Fibroblast of lung (primary cell): ENCODE measurements around the gene ADORA1.

ENCODE experiments used
- EZH2 ChIP-seq: IDR thresholded peaks from 2 replicates; pipeline ENCODE4 v1.5.1; 2012; ENCODE audit warnings: low read length, control low read depth, mild to moderate bottlenecking; ENCODE audit errors: missing control alignments
- TF ChIP-seq, protein P1 (sequence below), 2 donors: IDR thresholded peaks in 1 of 2; conservative IDR thresholded peaks in 1 of 2; 1 replicate in 1 of 2; 2 replicates in 1 of 2; pipeline ENCODE4 v1.5.1; 2011 to 2012; ENCODE audit warnings: low read length in 2 of 2, control low read depth in 1 of 2, inconsistent platforms in 1 of 2, low read depth in 1 of 2, mild to moderate bottlenecking in 1 of 2

DNA sequence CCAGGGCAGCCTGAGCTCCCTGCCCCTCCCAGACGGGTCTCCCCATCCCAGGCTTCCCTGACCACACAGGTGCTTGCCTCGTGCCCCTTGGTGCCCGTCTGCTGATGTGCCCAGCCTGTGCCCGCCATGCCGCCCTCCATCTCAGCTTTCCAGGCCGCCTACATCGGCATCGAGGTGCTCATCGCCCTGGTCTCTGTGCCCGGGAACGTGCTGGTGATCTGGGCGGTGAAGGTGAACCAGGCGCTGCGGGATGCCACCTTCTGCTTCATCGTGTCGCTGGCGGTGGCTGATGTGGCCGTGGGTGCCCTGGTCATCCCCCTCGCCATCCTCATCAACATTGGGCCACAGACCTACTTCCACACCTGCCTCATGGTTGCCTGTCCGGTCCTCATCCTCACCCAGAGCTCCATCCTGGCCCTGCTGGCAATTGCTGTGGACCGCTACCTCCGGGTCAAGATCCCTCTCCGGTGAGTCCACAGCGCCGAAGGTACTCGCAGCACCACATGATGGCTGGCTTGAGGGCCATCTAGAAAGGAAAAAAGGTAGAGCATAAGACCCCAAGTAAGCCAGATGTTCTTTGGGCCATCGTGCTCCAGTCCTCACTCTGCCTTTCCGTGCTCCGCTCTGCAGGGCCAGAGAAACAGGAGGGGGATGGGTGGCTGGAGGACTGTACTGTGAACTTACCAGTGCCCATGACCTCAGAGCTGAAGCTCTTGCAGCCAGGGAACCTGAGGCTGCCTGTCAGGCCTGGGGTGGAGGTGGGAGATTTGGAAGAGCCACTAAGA is 1.4 kb downstream of the ADORA1 start:
- TF ChIP-seq, protein P1, sequence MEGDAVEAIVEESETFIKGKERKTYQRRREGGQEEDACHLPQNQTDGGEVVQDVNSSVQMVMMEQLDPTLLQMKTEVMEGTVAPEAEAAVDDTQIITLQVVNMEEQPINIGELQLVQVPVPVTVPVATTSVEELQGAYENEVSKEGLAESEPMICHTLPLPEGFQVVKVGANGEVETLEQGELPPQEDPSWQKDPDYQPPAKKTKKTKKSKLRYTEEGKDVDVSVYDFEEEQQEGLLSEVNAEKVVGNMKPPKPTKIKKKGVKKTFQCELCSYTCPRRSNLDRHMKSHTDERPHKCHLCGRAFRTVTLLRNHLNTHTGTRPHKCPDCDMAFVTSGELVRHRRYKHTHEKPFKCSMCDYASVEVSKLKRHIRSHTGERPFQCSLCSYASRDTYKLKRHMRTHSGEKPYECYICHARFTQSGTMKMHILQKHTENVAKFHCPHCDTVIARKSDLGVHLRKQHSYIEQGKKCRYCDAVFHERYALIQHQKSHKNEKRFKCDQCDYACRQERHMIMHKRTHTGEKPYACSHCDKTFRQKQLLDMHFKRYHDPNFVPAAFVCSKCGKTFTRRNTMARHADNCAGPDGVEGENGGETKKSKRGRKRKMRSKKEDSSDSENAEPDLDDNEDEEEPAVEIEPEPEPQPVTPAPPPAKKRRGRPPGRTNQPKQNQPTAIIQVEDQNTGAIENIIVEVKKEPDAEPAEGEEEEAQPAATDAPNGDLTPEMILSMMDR (conservative IDR thresholded peaks at IDR 0.05 in 1 of 2, IDR thresholded peaks at IDR 0.05 in 1 of 2; ENCODE audit: low read depth in 1 of 2, low read length in 2 of 2), result no peak
- no peak for TF ChIP-seq EZH2
